Measurements from ENCODE around the gene ARID2. TPM values are rescaled to one million over a fixed set of nuclear protein-coding genes. Genes with fewer than 3 reads are reported as not detected.

ARID2 gene, protein sequence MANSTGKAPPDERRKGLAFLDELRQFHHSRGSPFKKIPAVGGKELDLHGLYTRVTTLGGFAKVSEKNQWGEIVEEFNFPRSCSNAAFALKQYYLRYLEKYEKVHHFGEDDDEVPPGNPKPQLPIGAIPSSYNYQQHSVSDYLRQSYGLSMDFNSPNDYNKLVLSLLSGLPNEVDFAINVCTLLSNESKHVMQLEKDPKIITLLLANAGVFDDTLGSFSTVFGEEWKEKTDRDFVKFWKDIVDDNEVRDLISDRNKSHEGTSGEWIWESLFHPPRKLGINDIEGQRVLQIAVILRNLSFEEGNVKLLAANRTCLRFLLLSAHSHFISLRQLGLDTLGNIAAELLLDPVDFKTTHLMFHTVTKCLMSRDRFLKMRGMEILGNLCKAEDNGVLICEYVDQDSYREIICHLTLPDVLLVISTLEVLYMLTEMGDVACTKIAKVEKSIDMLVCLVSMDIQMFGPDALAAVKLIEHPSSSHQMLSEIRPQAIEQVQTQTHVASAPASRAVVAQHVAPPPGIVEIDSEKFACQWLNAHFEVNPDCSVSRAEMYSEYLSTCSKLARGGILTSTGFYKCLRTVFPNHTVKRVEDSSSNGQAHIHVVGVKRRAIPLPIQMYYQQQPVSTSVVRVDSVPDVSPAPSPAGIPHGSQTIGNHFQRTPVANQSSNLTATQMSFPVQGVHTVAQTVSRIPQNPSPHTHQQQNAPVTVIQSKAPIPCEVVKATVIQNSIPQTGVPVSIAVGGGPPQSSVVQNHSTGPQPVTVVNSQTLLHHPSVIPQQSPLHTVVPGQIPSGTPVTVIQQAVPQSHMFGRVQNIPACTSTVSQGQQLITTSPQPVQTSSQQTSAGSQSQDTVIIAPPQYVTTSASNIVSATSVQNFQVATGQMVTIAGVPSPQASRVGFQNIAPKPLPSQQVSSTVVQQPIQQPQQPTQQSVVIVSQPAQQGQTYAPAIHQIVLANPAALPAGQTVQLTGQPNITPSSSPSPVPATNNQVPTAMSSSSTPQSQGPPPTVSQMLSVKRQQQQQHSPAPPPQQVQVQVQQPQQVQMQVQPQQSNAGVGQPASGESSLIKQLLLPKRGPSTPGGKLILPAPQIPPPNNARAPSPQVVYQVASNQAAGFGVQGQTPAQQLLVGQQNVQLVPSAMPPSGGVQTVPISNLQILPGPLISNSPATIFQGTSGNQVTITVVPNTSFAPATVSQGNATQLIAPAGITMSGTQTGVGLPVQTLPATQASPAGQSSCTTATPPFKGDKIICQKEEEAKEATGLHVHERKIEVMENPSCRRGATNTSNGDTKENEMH (N-terminal part only)
- total RNA-seq (10 to 100 TPM; 46.0 to 61.0 (median 50.8) TPM), polyA plus RNA-seq (10 to 100 TPM; 11.7 to 15.6 TPM), total RNA-seq (112 reads per million, percentile 86 among the genes with 10 or more reads in this experiment)

DNA sequence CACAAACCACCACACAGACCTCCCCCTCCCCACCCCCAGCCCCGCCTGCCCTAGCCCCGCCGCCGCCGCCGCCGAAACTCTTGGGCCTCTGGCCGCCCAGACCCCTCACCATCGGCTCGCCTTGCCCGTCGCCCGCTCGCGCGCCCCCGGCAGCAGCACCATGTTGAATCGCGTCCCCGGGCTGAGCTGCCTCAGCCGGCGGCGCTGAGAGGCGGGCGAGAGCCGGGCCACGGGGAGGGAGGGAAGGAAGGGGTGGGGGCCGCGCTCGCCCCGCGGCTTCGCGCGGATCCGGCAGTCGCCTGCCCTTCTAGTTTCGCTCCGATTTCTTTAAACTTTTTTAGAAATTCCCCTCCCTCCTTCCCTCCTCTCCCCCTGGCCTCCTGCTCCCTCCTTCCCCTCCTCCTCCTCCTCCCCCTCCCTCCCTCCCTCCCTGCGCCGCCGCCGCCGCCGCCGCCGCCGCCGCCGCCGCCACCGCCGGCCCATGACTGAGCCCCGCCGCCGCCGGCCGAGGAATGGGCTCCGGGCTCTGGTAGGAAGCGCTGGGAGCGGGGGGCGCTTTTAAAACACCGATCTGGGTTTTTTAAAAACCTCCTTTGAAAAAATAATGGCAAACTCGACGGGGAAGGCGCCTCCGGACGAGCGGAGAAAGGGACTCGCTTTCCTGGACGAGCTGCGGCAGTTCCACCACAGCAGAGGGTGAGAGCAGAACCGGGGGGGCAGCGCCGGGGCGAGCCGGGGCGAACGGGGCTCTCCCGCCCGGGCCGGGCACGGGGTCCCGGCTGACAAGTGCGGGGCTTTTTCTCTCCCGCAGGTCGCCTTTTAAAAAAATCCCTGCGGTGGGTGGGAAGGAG lies at the start of gene ARID2:
TSS of gene ARID2 (plus strand) at position 474 of the 851 bp plus-strand sequence. CDS start at position 605, 131 bp downstream.
- Mint-ChIP-seq H3K36me3 (peaks cover 0 to 24% (median 3%) of the 10 kb centered on the region in 5 donors), H3K4me1 (peaks cover 18 to 42% (median 32%) of the 10 kb centered on the region in 7 donors), H3K27ac (peak within 1 kb of the TSS; percentile 82 to 99 (median 99)), H3K4me3 (peak within 1 kb of the TSS; percentile 85 to 100 (median 98)), H3K9me3 (no peaks in the 10 kb centered on the region), H3K27me3 (no peaks in the 10 kb centered on the region)
- ATAC-seq (peak; percentile 40), DNase-seq (peak; percentile 60 to 77 (median 70))
- Histone ChIP-seq H3K4me3 (ENCODE audit: low read length) (peak within 1 kb of the TSS; percentile 91), H3K4me1 (ENCODE audit: control insufficient read depth in 2 of 2, insufficient read depth in 2 of 2, low read length in 2 of 2) (peaks cover 10 to 30% of the 10 kb centered on the region in 2 donors), H3K27ac (ENCODE audit: low read depth, low read length) (peak within 1 kb of the TSS; percentile 96), H3K36me3 (ENCODE audit: control insufficient read depth in 2 of 3, insufficient read depth in 3 of 3, low read length in 3 of 3) (peaks cover 0 to 12% (median 0%) of the 10 kb centered on the region in 3 experiments), H3K27me3 (ENCODE audit: control insufficient read depth in 2 of 2, insufficient read depth in 2 of 2, low read length in 2 of 2) (no peaks in the 10 kb centered on the region), H3K9me3 (ENCODE audit: control insufficient read depth in 2 of 3, low read length in 3 of 3) (no peaks in the 10 kb centered on the region)
- intact Hi-C loops (cut with micrococcal nuclease) = loop anchor here (1.0 to 10.0 kb wide), 16 partner anchors 17 to 1978 kb away; partner anchors contain the start of genes IRAK4 (in 2 of the 2), PUS7L (in 2 of the 2), RPAP3 (in 2 of the 2) and SLC38A2 (in 1 of the 2)
- POLR2A ChIA-PET = interaction anchor here (0.5 to 6.3 kb wide), 11 partner anchors 8 to 537 kb away, joined by 3 to 69 read pairs (median 5); partner anchors contain the start of gene SCAF11
- CTCF ChIA-PET = interaction anchor here (0.7 to 7.2 kb wide), 3 partner anchors 15 to 185 kb away, joined by 3 to 58 read pairs (median 4); no protein-coding TSS in a partner anchor

DNA sequence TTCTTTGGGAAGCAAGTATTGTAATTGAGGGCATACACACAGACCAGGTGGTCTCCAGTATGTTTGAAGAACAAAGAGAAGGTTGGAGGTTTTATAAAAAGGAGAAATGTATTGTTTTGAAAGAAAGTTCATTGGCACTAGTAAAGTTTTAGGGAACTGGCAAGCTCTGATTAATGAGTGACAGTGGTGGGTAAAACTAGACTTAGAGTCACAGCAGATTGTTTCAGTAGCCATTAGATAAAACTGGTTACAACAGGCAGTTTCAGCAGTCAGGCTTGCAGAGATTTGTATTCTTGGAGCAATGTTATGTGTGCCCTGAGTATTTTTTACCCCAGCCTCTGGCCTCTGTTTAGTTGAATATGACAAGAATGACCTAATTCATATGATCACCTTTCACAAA lies 49.1 kb upstream of the ARID2 start:
- DNase-seq = no peak
- CTCF ChIA-PET = interaction anchor here (2.3 kb wide), 1 partner anchor 11 kb away, joined by 6 read pairs; no protein-coding TSS in a partner anchor
- intact Hi-C loops (cut with micrococcal nuclease) = no loop called here

DNA sequence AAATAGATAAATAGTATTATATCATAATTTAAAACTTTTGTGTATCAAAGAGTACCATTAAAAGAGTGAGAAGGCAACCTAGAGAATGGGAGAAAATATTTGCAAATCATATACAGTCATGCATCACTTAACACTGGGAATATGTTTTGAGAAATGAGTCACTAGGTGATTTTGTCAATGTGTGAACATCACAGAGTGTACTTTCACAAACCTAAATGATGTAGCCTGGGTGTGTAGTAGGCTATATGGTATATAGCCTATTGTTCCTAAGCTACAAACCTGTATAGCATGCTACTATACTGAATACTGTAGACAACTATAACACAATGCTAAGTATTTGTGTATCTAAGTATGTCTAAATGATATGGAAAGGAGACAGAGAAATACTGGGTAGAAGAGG lies 48.0 kb upstream of the ARID2 start:
- Mint-ChIP-seq H3K27me3 (peaks cover 0 to 6% (median 0%) of the 10 kb centered on the region in 5 donors), H3K4me3 (no peak overlapping the region), H3K9me3 (peaks cover 0 to 3% (median 0%) of the 10 kb centered on the region in 11 donors), H3K36me3 (no peaks in the 10 kb centered on the region), H3K4me1 (peaks cover 0 to 8% (median 0%) of the 10 kb centered on the region in 7 donors), H3K27ac (no peak overlapping the region)
- ATAC-seq = no peak
- intact Hi-C loops (cut with micrococcal nuclease) = no loop called here
- ChIA-PET CTCF (no interaction called here), POLR2A (no interaction called here)
- H3K9me3 ChIP-seq (ENCODE audit: control insufficient read depth in 2 of 3, low read length in 3 of 3) = no peaks in the 10 kb centered on the region
- H3K27me3 ChIP-seq (ENCODE audit: control insufficient read depth in 2 of 2, insufficient read depth in 2 of 2, low read length in 2 of 2) = no peaks in the 10 kb centered on the region
- no peak overlapping the region for H3K27ac ChIP-seq (ENCODE audit: low read depth, low read length)
- H3K4me1 ChIP-seq (ENCODE audit: control insufficient read depth in 2 of 2, insufficient read depth in 2 of 2, low read length in 2 of 2) = no peaks in the 10 kb centered on the region
- H3K4me3 ChIP-seq (ENCODE audit: low read length) = no peak overlapping the region
- no peak for DNase-seq
- no peaks in the 10 kb centered on the region for H3K36me3 ChIP-seq (ENCODE audit: control insufficient read depth in 2 of 3, insufficient read depth in 3 of 3, low read length in 3 of 3)

More for the DNA sequence above, 49.1 kb upstream of the ARID2 start:
- no peaks in the 10 kb centered on the region for H3K9me3 ChIP-seq (ENCODE audit: control insufficient read depth in 2 of 3, low read length in 3 of 3)
- Mint-ChIP-seq H3K36me3 (no peaks in the 10 kb centered on the region), H3K4me3 (no peak overlapping the region), H3K27ac (no peak overlapping the region), H3K27me3 (peaks cover 0 to 6% (median 0%) of the 10 kb centered on the region in 5 donors), H3K9me3 (peaks cover 0 to 3% (median 0%) of the 10 kb centered on the region in 11 donors), H3K4me1 (no peaks in the 10 kb centered on the region)
- H3K36me3 ChIP-seq (ENCODE audit: control insufficient read depth in 2 of 3, insufficient read depth in 3 of 3, low read length in 3 of 3) = no peaks in the 10 kb centered on the region
- H3K4me1 ChIP-seq (ENCODE audit: control insufficient read depth in 2 of 2, insufficient read depth in 2 of 2, low read length in 2 of 2) = no peaks in the 10 kb centered on the region
- no peaks in the 10 kb centered on the region for H3K27me3 ChIP-seq (ENCODE audit: control insufficient read depth in 2 of 2, insufficient read depth in 2 of 2, low read length in 2 of 2)
- no peak overlapping the region for H3K27ac ChIP-seq (ENCODE audit: low read depth, low read length)
- H3K4me3 ChIP-seq (ENCODE audit: low read length) = no peak overlapping the region
- ATAC-seq = no peak
- POLR2A ChIA-PET = interaction anchor here (1.4 kb wide), 1 partner anchor 48 kb away, joined by 3 read pairs; no protein-coding TSS in a partner anchor

DNA sequence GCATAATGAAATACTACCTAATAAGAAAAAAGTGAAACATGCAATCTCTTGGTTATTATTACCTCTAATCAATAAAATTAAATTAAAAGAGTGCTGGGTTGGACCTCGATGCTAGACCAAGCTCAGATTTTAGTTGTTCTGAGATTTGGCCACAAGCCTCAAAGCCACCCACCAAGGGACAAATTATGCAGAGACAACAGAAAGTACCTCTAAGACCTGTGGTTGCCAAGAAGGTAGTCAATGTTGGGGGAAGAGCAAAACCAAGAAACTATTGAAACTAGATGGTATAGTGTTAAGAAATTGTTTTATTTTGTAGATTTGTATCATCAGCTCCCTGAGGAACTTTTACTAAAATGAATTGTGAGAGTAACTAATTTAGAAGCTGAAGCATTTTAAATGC lies 43.8 kb upstream of the ARID2 start:
- H3K4me1 ChIP-seq (ENCODE audit: control insufficient read depth in 2 of 2, insufficient read depth in 2 of 2, low read length in 2 of 2) = no peaks in the 10 kb centered on the region
- H3K9me3 ChIP-seq (ENCODE audit: control insufficient read depth in 2 of 3, low read length in 3 of 3) = no peaks in the 10 kb centered on the region
- Mint-ChIP-seq H3K36me3 (no peaks in the 10 kb centered on the region), H3K9me3 (peaks cover 0 to 3% (median 0%) of the 10 kb centered on the region in 11 donors), H3K27ac (no peak overlapping the region), H3K4me3 (no peak overlapping the region), H3K4me1 (peaks cover 0 to 19% (median 0%) of the 10 kb centered on the region in 7 donors), H3K27me3 (peaks cover 0 to 17% (median 4%) of the 10 kb centered on the region in 5 donors)
- H3K4me3 ChIP-seq (ENCODE audit: low read length) = no peak overlapping the region
- no peaks in the 10 kb centered on the region for H3K36me3 ChIP-seq (ENCODE audit: control insufficient read depth in 2 of 3, insufficient read depth in 3 of 3, low read length in 3 of 3)
- ATAC-seq (no peak), DNase-seq (no peak)
- no peak overlapping the region for H3K27ac ChIP-seq (ENCODE audit: low read depth, low read length)
- intact Hi-C loops (cut with micrococcal nuclease) = no loop called here
- ChIA-PET POLR2A (interaction anchor here (0.5 to 1.2 kb wide), 3 partner anchors 15 to 950 kb away, joined by 3 read pairs; no protein-coding TSS in a partner anchor), CTCF (interaction anchor here (0.9 kb wide), 1 partner anchor 11 kb away, joined by 3 read pairs; no protein-coding TSS in a partner anchor)
- H3K27me3 ChIP-seq (ENCODE audit: control insufficient read depth in 2 of 2, insufficient read depth in 2 of 2, low read length in 2 of 2) = no peaks in the 10 kb centered on the region

DNA sequence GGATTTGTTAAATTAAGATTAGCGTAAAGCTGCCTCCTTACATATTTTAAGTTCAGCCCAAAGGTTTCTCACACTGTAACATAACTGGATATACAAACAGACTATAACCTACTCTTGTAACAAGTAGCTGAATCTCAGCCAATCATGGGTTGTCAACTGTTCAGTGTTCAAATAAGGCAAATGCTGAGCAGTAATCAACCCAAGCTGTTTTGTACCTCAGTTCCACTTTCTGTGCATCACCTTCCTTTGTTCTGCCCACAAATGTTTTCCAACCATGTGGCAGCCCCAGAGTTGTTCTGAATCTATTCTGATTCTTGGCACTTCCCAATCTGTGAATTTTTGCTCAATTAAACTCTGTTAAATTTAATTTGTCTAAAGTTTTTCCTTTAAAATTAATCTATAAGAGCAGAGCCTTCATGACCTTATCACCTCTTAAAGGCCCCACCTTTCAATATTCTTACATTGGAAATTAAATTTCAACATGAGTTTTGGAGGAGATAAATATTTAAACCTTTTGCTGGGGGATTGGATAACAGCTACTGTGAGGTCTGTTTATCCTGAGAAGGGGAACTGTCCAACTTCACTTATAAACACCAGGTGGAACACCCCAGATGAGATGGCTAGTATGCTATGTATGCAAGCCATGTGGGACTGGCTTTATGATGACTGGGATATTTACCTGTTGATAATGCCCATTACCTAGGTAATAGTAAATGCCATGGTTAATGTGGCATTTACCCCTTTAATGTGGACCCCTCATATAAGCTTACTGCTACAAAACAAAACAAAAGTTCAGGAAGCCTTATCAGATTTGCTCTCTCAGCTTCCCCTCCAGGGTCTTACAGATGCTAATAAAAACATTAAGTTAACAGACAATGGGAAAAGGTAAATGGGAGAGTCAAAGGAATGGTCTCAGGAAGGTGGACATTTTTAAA lies 42.2 kb upstream of the ARID2 start:
- H3K36me3 Mint-ChIP-seq = no peaks in the 10 kb centered on the region
- H3K4me3 ChIP-seq (ENCODE audit: low read length) = no peak overlapping the region
- ChIA-PET CTCF (interaction anchor here (1.0 kb wide), 1 partner anchor 36 kb away, joined by 3 read pairs; no protein-coding TSS in a partner anchor), POLR2A (no interaction called here)
- no peak overlapping the region for H3K4me3 Mint-ChIP-seq
- no peak overlapping the region for H3K27ac ChIP-seq (ENCODE audit: low read depth, low read length)
- DNase-seq (no peak), ATAC-seq (no peak)
- intact Hi-C loops (cut with micrococcal nuclease) = no loop called here
- no peaks in the 10 kb centered on the region for H3K9me3 ChIP-seq (ENCODE audit: control insufficient read depth in 2 of 3, low read length in 3 of 3)
- peaks cover 0 to 19% (median 0%) of the 10 kb centered on the region in 7 donors for H3K4me1 Mint-ChIP-seq
- no peaks in the 10 kb centered on the region for H3K36me3 ChIP-seq (ENCODE audit: control insufficient read depth in 2 of 3, insufficient read depth in 3 of 3, low read length in 3 of 3)
- H3K4me1 ChIP-seq (ENCODE audit: control insufficient read depth in 2 of 2, insufficient read depth in 2 of 2, low read length in 2 of 2) = no peaks in the 10 kb centered on the region
- H3K27ac Mint-ChIP-seq = no peak overlapping the region
- H3K27me3 ChIP-seq (ENCODE audit: control insufficient read depth in 2 of 2, insufficient read depth in 2 of 2, low read length in 2 of 2) = no peaks in the 10 kb centered on the region
- peaks cover 0 to 20% (median 4%) of the 10 kb centered on the region in 5 donors for H3K27me3 Mint-ChIP-seq
- peaks cover 0 to 3% (median 0%) of the 10 kb centered on the region in 11 donors for H3K9me3 Mint-ChIP-seq

Measured in naive thymus-derived CD4-positive, alpha-beta T cell (primary cell).